ENCODE results near the gene OR8D1.

DNA sequence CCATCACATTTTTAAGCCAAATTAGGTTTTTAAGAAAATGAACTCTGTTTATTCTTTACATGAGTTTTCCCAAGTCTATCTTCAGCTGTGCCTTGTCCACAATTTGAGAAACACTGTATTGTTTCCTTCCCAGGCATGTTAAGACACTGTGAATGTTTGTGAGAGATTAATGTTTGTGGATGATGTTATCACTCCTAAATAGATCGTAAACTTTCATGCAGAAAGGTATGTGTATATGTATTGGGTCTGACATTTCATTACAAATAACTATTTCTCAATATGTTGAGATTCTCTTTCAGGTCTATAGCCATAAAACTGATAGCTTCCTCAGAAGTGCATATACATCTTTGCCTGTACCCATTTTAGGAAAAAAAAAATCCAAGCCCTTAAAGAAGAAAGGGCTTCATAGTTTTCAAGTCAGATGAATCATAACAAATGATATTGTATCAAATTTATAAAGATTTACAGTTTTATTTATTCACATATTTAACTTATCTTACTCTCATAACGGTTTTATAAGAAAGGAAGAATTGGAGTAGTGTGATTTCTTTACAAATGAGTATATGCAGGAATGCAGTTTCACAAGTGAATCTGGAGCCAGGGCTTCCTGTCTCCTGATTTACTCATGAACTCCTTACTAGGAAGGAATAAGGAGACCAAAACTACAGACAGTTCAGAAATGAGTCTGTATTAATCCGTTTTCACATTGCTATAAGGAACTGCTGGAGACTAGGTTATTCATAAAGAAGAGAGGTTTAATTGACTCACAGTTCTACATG, 11.2 kb downstream of the OR8D1 start:
- TF ChIP-seq POLR2A (IDR thresholded peaks at IDR 0.05) (no peak), POLR2AphosphoS5 (IDR thresholded peaks at IDR 0.05) (no peak)
- TF ChIP-seq, protein P1, sequence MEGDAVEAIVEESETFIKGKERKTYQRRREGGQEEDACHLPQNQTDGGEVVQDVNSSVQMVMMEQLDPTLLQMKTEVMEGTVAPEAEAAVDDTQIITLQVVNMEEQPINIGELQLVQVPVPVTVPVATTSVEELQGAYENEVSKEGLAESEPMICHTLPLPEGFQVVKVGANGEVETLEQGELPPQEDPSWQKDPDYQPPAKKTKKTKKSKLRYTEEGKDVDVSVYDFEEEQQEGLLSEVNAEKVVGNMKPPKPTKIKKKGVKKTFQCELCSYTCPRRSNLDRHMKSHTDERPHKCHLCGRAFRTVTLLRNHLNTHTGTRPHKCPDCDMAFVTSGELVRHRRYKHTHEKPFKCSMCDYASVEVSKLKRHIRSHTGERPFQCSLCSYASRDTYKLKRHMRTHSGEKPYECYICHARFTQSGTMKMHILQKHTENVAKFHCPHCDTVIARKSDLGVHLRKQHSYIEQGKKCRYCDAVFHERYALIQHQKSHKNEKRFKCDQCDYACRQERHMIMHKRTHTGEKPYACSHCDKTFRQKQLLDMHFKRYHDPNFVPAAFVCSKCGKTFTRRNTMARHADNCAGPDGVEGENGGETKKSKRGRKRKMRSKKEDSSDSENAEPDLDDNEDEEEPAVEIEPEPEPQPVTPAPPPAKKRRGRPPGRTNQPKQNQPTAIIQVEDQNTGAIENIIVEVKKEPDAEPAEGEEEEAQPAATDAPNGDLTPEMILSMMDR (IDR thresholded peaks at IDR 0.05), result no peak

Measured in stomach (tissue), 4 donors.